ENCODE data around the gene BMF.
"Not testable (repeated sequence)": the region's sequence is repeated elsewhere in the genome, so short reads cannot be mapped to it uniquely, and the experiment has no call there.

BMF gene

GRCh38 chr15:40080847-40081246 is 27.8 kb downstream of the BMF start:
- no peak overlapping the region for H3K4me3 ChIP-seq (ENCODE audit: low read depth, low read length)
- no peak for TF ChIP-seq CTCF (IDR thresholded peaks at IDR 0.05; ENCODE audit: insufficient read depth, low read depth, low read length, missing control alignments)
- DNase-seq (ENCODE audit: low read depth) = no peak

GRCh38 chr15:40080104-40080503 is 28.6 kb downstream of the BMF start:
- TF ChIP-seq CTCF (IDR thresholded peaks at IDR 0.05; ENCODE audit: insufficient read depth, low read depth, low read length, missing control alignments) = no peak
- H3K4me3 ChIP-seq (ENCODE audit: low read depth, low read length) = no peak overlapping the region
- no peak for DNase-seq (ENCODE audit: low read depth)

DNA sequence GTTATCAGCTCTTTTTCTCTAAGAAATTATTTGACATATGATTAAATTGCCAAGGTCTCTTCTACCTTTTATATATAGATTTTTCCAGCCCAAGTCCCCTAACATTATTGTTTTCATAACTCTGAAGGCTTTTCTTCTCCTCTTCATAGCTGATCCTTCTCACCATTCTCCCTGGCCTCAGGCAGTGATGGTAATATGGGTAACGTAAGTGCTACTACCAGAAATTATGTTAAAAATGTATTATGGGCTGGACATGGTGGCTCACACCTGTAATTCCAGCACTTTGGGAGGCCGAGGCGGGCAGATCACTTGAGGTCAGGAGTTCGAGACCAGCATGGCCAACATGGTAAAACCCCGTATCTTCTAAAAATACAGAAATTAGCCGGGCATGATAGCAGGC is 29.2 kb downstream of the BMF start:
- no peak for TF ChIP-seq CTCF (IDR thresholded peaks at IDR 0.05; ENCODE audit: insufficient read depth, low read depth, low read length, missing control alignments)
- no peak overlapping the region for H3K4me3 ChIP-seq (ENCODE audit: low read depth, low read length)
- no peak for DNase-seq (ENCODE audit: low read depth)

DNA sequence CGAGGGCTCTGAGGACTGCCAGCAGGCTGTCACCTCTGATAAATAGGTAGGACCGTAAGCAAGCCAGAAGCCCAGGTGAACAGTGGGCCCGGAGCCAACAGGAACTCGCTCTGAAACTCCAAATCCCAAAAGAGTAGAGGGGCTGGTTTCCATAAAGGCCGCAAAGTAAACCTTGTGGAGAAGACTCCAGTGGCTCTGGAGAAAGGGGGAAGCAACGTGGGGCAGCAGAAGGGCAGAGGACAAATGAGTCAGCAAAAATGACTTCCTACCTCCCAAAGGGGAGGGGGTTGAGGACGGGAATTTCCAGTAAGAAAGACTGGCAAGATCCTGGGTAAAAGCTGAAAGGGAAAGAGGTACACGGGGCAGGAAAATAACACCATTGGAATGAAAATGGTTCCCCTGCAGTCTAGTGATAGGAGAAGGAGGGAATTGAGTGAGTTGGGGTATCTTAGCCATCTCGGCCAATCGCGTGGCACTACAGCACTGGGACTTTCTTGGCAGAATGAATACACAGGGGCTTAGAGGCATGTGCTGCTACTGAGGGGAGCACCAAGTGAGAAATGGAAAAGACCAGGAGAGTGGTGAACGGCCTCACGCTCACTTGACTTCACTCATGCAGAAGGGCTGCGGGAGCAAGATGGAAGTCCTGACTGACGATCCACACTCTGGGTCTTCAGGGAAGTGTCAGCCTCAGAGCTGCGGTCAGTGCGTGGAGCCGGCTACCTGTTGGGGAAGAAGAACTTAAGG is 33.2 kb downstream of the BMF start:
- no peak overlapping the region for H3K4me3 ChIP-seq (ENCODE audit: low read depth, low read length)
- TF ChIP-seq CTCF (IDR thresholded peaks at IDR 0.05; ENCODE audit: insufficient read depth, low read depth, low read length, missing control alignments) = no peak
- DNase-seq (ENCODE audit: low read depth) = no peak

- not testable (repeated sequence) for DNase-seq (ENCODE audit: low read depth); H3K4me3 ChIP-seq (ENCODE audit: low read depth, low read length)
Observed at GRCh38 chr15:40074656-40075055, 34.0 kb downstream of the BMF start.

DNA sequence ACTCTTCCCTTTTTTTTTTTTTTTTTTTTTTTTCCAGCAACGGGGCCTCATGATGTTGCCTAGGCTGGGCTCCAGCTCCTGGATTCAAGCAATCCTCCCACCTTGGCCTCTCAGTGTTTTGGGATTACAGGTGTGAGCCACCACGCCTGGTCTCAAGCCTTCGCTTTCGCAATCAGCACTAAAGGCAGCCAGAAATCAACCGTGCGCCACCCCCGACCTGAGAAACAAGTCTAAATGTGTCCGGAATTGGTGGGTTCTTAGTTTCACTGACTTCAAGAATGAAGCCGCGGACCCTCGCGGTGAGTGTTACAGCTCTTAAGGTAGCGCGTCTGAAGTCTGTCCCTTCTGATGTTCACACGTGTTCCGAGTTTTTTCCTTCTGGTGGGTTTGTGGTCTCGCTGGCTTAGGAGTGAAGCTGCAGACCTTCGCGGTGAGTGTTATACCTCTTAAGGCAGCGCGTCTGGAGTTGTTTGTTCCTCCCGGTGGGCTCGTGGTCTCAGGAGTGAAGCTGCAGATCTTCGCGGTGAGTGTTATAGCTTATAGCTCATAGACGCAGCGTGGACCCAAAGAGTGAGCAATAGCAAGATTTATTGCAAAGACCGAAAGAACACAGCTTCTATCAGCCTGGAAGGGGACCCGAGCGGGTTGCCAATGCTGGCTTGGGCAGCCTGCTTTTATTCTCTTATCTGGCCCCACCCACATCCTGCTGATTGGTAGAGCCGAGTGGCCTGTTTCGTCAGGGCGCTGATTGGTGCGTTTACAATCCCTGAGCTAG is 34.8 kb downstream of the BMF start:
- not testable (repeated sequence) for DNase-seq (ENCODE audit: low read depth); H3K4me3 ChIP-seq (ENCODE audit: low read depth, low read length)

DNA sequence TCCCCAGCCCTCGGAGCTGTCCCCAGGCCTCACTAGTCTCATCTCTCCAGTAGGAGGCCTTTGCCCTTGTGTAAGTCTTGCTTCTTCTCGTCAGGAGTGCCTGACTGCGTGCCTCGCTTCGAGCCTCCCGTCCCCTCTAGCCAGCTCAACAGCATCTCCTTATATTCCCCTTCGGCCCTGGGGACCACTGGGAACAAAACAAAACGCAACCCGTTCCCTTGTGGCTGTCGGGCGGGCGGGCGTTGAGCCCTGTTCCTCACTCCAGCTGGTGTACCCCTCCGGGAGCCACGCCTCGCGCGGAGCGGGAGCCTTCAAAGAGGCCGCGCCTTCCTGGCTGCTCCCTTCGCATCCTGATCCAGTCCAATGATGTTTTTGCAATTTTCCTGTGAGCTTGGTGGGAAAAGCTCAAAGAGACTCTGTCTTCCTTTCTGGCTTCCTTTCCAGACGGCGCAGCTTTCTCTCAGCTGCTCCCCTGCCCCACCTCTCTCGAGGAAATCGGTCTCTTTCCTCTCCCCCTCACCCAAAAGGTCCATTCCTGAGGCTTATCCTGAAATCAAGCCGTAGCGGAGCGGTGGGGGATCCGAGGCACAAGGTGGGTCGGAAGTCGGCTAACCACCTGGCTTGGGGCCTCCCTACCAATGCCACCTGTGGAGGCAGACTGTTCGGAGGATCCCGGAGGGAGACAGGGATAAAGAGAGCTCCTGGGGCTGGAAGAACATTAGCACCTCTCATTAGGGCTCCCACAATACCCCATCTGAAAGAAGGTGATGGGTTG is 36.3 kb downstream of the BMF start:
- no peak for TF ChIP-seq CTCF (IDR thresholded peaks at IDR 0.05; ENCODE audit: insufficient read depth, low read depth, low read length, missing control alignments)
- H3K4me3 ChIP-seq (ENCODE audit: low read depth, low read length) = no peak overlapping the region
- DNase-seq (ENCODE audit: low read depth) = no peak

Data from GM12865 (cell line).